ENCODE data around the gene JADE1. TPM values are rescaled to one million over a fixed set of nuclear protein-coding genes. Genes with fewer than 3 reads are reported as not detected.

Gene JADE1
- total and polyA plus RNA-seq, 4 donors: 5.0 to 17.6 (median 10.5) TPM

DNA sequence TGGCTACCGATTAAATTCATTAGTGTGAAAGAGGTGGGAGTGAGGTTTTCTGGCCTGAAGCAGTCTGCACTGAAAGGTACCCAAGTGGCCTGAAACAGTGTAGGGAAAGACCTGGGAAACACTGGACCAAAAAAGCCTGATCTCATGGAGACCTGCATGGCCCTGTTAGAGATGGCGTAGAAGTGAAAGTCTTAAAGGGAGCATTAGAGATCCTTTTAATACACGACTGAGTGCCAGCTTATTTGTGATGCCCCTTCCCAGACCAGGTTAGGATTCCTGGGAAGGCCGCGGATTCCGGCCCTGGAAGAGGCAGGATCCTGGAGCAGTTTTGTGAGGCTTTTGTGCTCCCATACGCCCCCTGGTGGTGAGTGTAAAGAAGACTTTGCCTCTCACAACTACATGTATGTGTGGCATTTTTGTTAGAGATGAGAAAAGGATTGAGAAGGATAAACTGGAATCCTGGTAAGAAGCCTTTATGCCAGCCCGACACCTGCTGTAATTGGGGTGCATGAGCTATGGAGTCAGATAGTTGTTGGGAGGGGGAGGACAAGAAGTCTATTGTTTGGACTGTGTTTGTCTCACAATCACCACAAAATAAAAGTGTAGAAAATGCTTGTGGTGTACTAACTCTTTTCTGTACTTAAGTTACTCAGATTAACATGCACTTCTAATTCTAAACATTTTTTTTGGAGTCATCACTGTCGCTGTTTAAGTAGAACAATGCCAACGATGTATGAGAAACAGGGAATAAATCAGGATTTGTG, 54.0 kb downstream of the JADE1 start:
- no peak overlapping the region for H3K27ac ChIP-seq (ENCODE audit: low read depth in 1 of 2, low read length in 2 of 2)
- peaks cover 5 to 39% (median 17%) of the 10 kb centered on the region in 4 donors for H3K36me3 ChIP-seq (ENCODE audit: control insufficient read depth in 4 of 4, insufficient read depth in 3 of 4, low read depth in 1 of 4, low read length in 3 of 4)
- H3K27me3 ChIP-seq (ENCODE audit: control insufficient read depth in 4 of 4, insufficient read depth in 4 of 4, low read length in 3 of 4): no peaks in the 10 kb centered on the region
- TF ChIP-seq FOXA1 (IDR thresholded peaks at IDR 0.05): peak; percentile 23
- TF ChIP-seq, protein P1, sequence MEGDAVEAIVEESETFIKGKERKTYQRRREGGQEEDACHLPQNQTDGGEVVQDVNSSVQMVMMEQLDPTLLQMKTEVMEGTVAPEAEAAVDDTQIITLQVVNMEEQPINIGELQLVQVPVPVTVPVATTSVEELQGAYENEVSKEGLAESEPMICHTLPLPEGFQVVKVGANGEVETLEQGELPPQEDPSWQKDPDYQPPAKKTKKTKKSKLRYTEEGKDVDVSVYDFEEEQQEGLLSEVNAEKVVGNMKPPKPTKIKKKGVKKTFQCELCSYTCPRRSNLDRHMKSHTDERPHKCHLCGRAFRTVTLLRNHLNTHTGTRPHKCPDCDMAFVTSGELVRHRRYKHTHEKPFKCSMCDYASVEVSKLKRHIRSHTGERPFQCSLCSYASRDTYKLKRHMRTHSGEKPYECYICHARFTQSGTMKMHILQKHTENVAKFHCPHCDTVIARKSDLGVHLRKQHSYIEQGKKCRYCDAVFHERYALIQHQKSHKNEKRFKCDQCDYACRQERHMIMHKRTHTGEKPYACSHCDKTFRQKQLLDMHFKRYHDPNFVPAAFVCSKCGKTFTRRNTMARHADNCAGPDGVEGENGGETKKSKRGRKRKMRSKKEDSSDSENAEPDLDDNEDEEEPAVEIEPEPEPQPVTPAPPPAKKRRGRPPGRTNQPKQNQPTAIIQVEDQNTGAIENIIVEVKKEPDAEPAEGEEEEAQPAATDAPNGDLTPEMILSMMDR (IDR thresholded peaks at IDR 0.05; ENCODE audit: low read depth, low read length, missing input control): peak; percentile 78
- no peak for TF ChIP-seq NR2F2 (IDR thresholded peaks at IDR 0.05)
- peak; percentile 90 to 95 for TF ChIP-seq RAD21 (IDR thresholded peaks at IDR 0.05)
- no peak overlapping the region for H3K9ac ChIP-seq (ENCODE audit: low read depth in 1 of 2, low read length in 2 of 2)
- peak; percentile 82 for DNase-seq (ENCODE audit: low spot score)
- peaks cover 0 to 8% (median 3%) of the 10 kb centered on the region in 4 donors for H3K4me1 ChIP-seq (ENCODE audit: control insufficient read depth in 4 of 4, insufficient read depth in 4 of 4, low read length in 3 of 4)
- H3K9me3 ChIP-seq (ENCODE audit: control insufficient read depth in 4 of 4, low read length in 3 of 4): no peaks in the 10 kb centered on the region
- 43% methylated on average over 10 of the region's 10 CpGs for WGBS
- no peak overlapping the region for H3K4me3 ChIP-seq (ENCODE audit: low read depth in 1 of 3, low read length in 3 of 3)

DNA sequence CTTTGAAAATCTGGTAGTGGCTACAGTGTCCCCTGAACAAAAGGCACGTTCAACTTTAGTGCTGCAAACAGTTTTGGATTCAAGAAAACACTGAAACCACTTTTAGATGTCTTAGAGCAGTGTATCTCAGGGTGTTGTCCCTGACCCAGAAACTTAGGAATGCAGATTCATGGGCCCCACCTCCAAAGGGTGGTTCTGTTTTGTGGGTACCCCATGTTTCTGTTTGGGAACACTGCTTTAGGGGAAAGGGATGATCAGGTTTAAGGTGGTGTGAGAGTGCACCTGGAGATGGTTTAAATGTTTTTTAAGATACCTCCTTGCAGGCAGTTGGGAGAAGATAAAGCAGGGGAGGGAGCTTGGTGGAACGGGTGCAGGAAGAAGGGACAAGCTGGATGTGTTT, 55.6 kb downstream of the JADE1 start:
- H3K27ac ChIP-seq (ENCODE audit: low read depth in 1 of 2, low read length in 2 of 2): no peak overlapping the region
- DNase-seq (ENCODE audit: low spot score): no peak
- 95% methylated on average over 2 of the region's 2 CpGs for WGBS
- peaks cover 0 to 8% (median 3%) of the 10 kb centered on the region in 4 donors for H3K4me1 ChIP-seq (ENCODE audit: control insufficient read depth in 4 of 4, insufficient read depth in 4 of 4, low read length in 3 of 4)
- no peak overlapping the region for H3K4me3 ChIP-seq (ENCODE audit: low read depth in 1 of 3, low read length in 3 of 3)
- no peaks in the 10 kb centered on the region for H3K9me3 ChIP-seq (ENCODE audit: control insufficient read depth in 4 of 4, low read length in 3 of 4)
- H3K36me3 ChIP-seq (ENCODE audit: control insufficient read depth in 4 of 4, insufficient read depth in 3 of 4, low read depth in 1 of 4, low read length in 3 of 4): peaks cover 8 to 39% (median 22%) of the 10 kb centered on the region in 4 donors
- H3K27me3 ChIP-seq (ENCODE audit: control insufficient read depth in 4 of 4, insufficient read depth in 4 of 4, low read length in 3 of 4): no peaks in the 10 kb centered on the region
- no peak overlapping the region for H3K9ac ChIP-seq (ENCODE audit: low read depth in 1 of 2, low read length in 2 of 2)
- TF ChIP-seq, protein P2, sequence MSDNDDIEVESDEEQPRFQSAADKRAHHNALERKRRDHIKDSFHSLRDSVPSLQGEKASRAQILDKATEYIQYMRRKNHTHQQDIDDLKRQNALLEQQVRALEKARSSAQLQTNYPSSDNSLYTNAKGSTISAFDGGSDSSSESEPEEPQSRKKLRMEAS (IDR thresholded peaks at IDR 0.05): no peak
- no peak for TF ChIP-seq YY1 (IDR thresholded peaks at IDR 0.05)
- TF ChIP-seq EGR1 (IDR thresholded peaks at IDR 0.05; ENCODE audit: low read depth in 2 of 2): no peak
- TF ChIP-seq, protein P3, sequence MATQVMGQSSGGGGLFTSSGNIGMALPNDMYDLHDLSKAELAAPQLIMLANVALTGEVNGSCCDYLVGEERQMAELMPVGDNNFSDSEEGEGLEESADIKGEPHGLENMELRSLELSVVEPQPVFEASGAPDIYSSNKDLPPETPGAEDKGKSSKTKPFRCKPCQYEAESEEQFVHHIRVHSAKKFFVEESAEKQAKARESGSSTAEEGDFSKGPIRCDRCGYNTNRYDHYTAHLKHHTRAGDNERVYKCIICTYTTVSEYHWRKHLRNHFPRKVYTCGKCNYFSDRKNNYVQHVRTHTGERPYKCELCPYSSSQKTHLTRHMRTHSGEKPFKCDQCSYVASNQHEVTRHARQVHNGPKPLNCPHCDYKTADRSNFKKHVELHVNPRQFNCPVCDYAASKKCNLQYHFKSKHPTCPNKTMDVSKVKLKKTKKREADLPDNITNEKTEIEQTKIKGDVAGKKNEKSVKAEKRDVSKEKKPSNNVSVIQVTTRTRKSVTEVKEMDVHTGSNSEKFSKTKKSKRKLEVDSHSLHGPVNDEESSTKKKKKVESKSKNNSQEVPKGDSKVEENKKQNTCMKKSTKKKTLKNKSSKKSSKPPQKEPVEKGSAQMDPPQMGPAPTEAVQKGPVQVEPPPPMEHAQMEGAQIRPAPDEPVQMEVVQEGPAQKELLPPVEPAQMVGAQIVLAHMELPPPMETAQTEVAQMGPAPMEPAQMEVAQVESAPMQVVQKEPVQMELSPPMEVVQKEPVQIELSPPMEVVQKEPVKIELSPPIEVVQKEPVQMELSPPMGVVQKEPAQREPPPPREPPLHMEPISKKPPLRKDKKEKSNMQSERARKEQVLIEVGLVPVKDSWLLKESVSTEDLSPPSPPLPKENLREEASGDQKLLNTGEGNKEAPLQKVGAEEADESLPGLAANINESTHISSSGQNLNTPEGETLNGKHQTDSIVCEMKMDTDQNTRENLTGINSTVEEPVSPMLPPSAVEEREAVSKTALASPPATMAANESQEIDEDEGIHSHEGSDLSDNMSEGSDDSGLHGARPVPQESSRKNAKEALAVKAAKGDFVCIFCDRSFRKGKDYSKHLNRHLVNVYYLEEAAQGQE (IDR thresholded peaks at IDR 0.05): no peak
- no peak for TF ChIP-seq RAD21 (IDR thresholded peaks at IDR 0.05)
- TF ChIP-seq, protein P4, sequence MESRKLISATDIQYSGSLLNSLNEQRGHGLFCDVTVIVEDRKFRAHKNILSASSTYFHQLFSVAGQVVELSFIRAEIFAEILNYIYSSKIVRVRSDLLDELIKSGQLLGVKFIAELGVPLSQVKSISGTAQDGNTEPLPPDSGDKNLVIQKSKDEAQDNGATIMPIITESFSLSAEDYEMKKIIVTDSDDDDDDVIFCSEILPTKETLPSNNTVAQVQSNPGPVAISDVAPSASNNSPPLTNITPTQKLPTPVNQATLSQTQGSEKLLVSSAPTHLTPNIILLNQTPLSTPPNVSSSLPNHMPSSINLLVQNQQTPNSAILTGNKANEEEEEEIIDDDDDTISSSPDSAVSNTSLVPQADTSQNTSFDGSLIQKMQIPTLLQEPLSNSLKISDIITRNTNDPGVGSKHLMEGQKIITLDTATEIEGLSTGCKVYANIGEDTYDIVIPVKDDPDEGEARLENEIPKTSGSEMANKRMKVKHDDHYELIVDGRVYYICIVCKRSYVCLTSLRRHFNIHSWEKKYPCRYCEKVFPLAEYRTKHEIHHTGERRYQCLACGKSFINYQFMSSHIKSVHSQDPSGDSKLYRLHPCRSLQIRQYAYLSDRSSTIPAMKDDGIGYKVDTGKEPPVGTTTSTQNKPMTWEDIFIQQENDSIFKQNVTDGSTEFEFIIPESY (IDR thresholded peaks at IDR 0.05): no peak
- TF ChIP-seq NR2F2 (IDR thresholded peaks at IDR 0.05): no peak
- no peak for TF ChIP-seq GABPA (IDR thresholded peaks at IDR 0.05 in 1 of 2, conservative IDR thresholded peaks at IDR 0.05 in 1 of 2)
- no peak for TF ChIP-seq SP1 (IDR thresholded peaks at IDR 0.05)
- TF ChIP-seq, protein P1 (IDR thresholded peaks at IDR 0.05; ENCODE audit: low read depth, low read length, missing input control): no peak
- TF ChIP-seq FOXA1 (IDR thresholded peaks at IDR 0.05): no peak
- TF ChIP-seq HNF4A (conservative IDR thresholded peaks at IDR 0.05): no peak
- no peak for TF ChIP-seq JUND (IDR thresholded peaks at IDR 0.05)
- TF ChIP-seq FOXA2 (IDR thresholded peaks at IDR 0.05): no peak
- no peak for TF ChIP-seq HNF4G (IDR thresholded peaks at IDR 0.05)
- no peak for TF ChIP-seq TAF1 (conservative IDR thresholded peaks at IDR 0.05)
